ENCODE data around the gene PTGER1.
"Not testable (repeated sequence)": the region's sequence is repeated elsewhere in the genome, so short reads cannot be mapped to it uniquely, and the experiment has no call there.

Gene PTGER1

GRCh38 chr19:14475251-14476073 lies at the start of gene PTGER1:
TSS of gene PTGER1 (minus strand) at chr19:14475354. CDS start at chr19:14474320, 1,034 bp downstream.
- no peak for DNase-seq

GRCh38 chr19:14520543-14520942 lies 45.4 kb upstream of the PTGER1 start:
- DNase-seq, result no peak

DNA sequence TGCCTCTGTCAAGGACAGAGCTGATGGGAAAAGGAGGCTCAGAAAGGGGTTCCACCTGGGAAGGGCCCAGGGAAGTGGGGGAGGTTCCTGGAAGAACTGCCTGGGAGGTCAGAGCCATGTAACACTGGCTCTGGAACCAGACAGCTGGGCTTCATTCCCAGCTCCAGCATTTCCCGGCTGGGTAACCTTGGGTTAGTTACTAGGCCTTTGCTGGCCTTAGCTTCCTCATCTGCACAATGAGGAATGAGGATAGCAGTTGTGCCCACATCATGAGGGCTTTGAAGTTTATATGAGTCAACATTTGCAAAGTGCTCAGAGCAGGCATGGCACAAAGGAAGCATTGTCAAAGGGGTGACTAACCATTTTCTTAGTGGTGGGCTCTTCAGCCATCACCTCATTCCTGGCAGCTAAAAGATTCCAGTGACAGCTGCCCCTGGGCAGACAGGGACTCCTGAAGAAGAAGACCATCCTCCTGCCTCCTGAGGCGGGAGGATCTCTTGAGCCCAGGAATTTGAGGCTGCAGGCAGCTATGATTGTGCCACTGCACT lies 44.8 kb upstream of the PTGER1 start:
- peak in 6 of 14 donors; percentile 13 to 77 (median 34) for DNase-seq

DNA sequence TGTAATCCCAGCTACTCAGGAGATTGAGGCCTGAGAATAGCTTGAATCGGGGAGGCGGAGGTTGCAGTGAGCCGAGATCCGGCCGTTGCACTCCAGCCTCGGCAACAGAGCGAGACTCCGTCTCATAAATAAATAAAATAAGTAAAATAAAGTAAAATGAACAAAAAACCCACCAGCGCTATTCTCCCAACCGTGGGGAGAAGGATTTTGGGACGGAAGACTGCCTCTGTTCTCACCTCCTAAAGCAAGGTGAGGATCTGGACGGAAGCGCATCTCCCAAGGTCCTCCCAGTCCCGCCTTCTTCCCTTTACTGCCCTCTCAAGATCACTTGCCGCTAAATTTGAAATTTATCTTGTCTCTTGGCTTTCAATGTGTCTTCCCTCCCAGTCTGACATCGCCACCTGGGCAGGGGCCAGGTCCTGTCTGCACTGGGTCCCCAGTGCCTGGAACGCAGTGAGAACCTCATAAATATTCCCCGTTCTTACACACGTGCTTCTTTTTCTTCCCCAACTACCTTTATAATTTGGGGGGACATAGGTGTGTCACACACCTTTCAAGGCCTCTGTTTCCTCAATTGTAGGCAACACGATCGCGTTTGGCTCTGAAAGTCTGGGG lies 44.2 kb upstream of the PTGER1 start:
- no peak for DNase-seq

DNA sequence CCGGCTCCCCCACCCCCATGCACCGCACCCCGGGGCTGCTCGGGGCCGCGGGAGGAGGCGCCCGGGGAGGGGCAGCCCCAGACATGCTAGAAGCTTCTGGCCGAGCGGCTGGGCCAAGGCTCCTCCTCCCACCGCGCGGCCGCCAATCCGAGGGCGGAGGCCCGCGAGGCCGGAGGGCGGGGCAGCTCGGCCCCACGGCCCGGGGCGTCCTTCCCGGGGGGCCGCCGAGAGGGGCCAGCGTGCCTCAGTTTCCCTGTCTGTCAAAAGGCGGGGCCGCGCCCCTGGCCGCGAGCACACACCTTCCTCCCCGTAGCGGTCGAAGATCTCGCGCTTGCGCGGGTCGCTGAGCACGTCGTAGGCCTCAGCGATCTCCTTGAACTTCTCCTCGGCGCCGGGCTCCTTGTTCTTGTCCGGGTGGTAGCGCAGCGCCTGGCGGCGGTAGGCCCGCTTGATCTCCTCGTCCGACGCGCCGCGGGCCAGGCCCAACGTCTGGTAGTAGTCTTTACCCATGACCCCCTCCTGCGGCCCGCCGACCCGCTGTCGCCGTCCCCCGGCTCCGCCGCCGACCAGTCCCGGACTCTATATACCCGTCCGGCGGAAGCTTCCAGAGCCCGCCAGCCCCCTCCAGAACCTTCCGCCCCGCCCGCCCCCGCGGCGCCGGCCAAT lies 42.8 kb upstream of the PTGER1 start, which contains the start of gene DNAJB1:
TSS of gene DNAJB1 (minus strand) at position 558 of the 666 bp plus-strand sequence. CDS start at position 510, 48 bp downstream.
- DNase-seq, result peak in 13 of 14 donors; percentile 23 to 98 (median 87)

- peak in 3 of 14 donors; percentile 49 to 71 (median 68) for DNase-seq
These were observed 42.3 kb upstream of the PTGER1 start for GRCh38 chr19:14517446-14517839.

DNA sequence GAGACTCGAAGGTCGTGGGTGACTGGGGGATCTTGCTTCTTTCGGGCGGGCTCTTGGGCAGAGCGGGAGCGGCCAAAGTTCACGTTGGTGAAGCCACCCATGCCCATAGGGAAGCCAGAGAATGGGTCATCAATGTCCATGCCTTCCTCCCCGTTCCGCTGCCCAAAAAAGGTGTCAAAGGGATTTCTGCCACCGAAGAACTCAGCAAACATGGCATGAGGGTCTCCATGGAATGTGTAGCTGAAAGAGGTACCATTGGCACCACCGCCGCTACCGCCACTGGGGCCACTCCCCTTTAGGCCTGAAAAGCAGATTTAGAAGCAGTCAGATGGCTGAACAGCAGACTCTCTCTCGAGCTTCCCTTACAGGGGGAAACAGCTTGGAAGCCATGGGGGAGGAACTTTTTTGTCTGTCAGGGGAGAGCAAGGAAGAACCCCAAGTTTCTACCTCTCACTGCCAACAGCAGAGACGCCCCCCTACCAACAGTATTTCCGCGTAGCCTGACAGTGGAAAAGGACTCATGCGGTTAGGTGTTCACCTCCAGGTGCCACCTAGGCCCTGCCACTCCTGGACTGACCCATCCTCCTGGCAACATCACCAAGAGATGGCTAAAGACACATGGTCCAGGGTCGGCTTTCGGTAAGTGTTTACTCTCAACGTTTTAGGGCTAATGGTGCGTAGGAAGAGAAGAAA lies 41.7 kb upstream of the PTGER1 start:
- DNase-seq, result peak in 9 of 14 donors; percentile 19 to 66 (median 46)

DNA sequence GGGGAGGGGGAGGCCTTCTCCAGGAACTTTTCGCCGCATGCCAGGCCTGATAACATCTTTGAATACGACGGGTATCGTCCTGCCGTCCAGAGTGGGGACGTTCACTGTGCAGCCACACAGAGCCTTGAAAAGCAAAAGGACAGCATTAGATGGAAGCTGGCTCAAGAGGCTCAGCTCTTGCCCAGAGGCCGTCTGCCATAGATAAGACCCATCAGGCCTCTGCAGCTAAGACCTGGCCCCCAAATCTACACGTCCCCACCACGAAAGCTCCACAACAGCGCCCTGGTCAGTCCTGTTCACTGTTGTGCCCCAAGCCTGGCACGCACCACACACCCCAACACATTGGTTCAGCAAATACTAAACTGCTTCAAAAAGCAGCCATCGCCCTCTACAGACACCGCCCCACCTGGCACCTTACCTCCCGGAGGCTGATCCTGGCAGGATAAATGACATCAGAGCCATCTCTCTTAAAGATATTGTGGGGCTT lies 40.9 kb upstream of the PTGER1 start:
- DNase-seq, result peak in 5 of 14 donors; percentile 30 to 71 (median 42)

- DNase-seq, result peak in 5 of 14 donors; percentile 12 to 67 (median 37)
These were observed 40.4 kb upstream of the PTGER1 start for GRCh38 chr19:14515501-14516047.

DNA sequence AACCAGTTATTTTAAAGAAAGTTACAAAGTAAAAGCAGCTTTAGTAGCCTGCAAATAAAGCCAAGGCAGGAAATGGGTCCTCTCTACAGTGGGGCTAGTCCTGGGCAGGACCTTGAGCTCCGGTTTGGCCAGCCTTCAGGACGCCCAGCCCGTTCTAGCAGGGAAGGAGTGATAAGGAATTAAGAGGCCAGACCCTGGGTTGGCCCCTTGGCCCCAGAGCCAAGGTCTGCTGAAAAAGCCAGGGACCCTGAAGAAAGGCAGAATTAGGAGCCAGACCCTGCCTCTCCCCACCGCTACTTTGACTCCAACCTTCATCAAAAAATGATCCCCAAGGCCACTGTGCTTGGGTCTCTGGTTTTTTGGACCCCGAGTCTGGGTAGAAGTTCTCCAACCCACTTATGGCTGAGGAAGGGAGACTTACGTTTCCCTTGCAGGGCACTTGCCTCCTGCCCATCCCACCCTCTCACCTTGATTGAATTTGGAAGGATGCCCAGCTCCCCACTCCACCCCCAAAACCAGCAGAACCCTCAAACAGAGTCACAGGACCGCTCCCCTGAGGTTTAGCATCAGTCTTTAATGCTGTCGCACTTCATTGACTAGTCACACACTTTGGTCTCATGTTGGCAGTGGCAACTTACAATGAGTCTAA lies 39.2 kb upstream of the PTGER1 start:
- DNase-seq, result peak in 4 of 14 donors; percentile 24 to 57 (median 44)

- no peak for DNase-seq
These were observed 37.3 kb upstream of the PTGER1 start for GRCh38 chr19:14512406-14512961.

DNA sequence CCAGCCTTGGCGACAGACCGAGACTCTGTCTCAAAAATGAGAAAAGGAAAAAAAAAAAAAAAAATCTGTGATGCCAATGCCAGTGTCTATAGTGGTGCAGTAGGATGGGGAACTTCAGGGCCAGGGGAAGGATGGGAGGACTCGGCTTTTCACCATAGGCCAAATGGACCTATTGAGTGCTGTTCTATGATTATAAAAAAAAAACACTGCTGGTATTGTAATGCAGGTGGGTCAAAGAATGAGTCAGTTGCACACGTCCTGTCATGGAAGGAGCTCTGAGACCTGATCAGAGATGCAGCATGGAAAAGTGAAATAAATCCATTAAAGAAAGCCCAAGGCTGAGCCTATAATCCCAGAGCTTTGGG lies 36.1 kb upstream of the PTGER1 start:
- DNase-seq, result no peak

DNA sequence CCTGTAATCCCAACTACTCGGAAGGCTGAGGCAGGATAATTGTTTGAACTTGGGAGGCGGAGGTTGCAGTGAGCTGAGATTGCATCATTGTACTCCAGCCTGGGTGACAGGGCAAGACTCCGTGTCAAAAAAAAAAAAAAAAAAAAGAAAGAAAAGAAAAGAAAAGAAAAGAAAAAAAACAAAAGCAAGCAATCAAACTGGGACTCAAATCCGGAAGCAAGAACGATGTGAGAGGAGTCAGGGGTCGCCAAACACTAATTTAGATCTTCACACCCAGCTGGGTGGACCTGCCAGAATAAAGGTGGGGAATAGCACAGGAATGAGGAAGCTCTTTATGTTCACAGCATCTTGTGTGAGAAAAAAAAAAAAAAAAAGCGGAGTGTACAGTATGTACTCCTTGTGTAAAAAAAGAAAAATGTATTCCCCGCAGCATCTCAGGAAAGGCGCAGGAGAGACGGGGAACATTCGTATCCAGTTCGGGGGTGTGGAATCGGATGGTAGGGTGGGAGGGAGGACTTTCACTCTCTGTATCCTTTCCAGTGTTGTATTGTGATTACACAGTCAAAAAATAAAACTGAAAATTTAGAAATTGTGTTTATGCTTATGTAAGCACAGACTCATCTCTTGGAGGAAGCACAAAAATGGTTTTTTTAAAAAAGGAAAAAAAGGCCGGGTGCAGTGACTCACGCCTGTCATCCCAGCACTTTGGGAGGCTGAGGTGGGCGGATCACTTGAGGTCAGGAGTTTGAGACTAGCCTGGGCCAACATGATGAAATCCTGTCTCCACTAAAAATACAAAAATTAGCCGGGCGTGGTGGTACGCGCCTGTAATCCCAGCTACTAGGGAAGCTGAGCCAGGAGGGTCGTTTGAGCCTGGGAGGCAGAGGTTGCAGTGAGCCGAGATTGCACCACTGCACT lies 35.4 kb upstream of the PTGER1 start:
- DNase-seq, result no peak

GRCh38 chr19:14507704-14508542 lies 32.8 kb upstream of the PTGER1 start:
- no peak for DNase-seq

DNA sequence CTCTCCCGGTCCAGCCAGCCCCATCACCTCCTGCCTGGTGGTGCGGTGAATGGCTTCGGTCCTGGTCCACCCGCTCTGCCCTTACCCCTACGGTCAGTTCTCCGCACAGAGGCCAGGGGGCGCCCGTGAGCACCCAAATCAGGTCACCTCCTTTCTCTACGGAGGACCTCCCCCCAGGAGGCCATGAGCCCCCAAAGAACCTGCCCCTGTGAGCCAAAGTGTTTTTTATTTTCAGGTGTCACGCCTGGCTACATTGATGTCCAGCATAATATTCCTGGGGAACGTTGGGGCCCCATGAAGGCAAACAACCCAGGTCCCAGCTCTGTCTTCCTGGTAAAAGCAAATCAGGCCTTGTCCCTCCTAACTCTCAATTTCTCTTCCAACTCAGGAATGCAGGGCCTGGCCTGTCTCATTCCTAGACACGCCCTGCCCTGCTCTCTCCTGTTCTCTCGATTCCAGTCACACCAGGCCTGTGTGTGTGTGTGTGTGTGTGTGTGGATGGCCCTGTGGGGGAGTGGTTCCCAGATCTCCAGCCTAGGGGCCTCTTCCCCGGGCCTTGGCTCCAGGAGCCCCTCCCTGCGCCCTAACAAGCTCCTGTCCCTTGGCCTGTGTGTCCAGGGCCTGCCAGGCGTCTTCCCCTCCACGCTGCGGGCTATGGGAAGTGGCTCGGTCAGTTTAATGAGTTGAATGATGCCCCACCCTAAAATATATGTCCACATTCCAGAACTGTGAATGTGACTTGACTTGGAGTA lies 30.5 kb upstream of the PTGER1 start:
- peak in 2 of 14 donors; percentile 16 to 19 for DNase-seq

DNA sequence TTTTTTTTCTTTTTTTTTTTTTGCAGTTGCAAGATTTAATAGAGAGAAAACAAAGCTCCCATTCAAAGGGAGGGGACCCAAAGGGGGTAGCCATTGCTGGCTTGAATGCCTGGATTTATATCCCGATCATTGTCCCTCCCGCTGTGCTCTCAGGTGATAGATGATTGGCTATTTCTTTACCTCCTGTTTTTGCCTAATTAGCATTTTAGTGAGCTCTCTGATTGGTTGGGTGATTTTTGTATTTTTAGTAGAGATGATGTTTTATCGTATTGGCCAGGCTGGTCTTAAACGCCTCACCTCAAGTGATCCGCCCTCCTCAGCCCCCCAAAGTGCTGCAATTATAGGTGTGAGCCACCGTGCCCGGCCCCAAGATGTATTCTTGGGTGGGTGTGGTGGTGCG lies 29.4 kb upstream of the PTGER1 start:
- not testable (repeated sequence) for DNase-seq

DNA sequence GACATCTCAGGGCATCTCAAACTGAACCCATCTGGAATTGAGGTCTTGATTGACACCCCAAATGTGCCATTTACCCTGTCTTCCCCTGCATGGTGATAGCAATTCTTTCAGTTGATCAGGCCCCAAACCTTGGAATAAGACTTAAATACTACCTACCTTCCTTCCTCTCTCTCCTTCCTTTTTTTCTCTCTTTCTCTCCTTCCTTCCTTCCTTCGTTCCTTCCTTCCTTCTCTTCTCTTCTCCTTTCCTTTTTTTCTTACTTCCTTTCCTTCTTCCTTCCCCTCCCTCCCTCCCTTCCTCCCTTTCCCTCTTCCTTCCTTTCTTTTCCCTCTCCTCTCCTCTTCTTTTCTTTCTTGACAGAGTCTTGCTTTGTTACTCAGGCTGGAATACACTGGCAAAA lies 28.1 kb upstream of the PTGER1 start:
- no peak for DNase-seq

Measured in C1 segment of cervical spinal cord (tissue), 14 donors.